ENCODE data around the gene SLC30A2. TPM values are rescaled to one million over a fixed set of nuclear protein-coding genes. Genes with fewer than 3 reads are reported as not detected.

SLC30A2 gene
- polyA plus RNA-seq, 1 experiment: not detected

DNA sequence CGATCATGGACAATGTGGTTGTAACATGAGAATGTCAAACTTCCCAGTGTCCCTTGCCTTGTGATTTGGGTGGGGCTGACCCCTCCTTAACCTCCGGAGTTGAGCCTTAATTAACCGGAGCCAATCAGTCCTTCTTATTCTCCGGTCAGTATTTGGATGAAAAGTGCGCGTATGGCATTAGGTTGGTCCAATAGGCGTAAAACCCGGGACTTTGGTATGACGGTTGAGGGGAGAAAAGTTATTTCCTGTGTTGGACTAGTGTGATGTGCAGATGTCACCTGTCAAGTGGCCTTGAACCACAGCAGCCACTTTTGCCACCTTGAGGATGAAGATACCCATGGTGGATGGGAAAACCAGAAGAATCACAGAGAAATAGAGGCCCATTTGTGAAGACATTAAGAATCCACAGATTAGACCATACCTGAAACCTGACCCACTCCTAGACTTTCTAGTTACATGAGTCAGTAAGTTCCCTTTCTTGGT lies 53.2 kb downstream of the SLC30A2 start:
- TF ChIP-seq CTCF (IDR thresholded peaks at IDR 0.05; ENCODE audit: insufficient read depth, low read depth, low read length): no peak
- no peak overlapping the region for H3K4me3 ChIP-seq (ENCODE audit: low read depth, low read length)
- H3K27me3 ChIP-seq (ENCODE audit: control insufficient read depth, insufficient read depth, low read length): no peaks in the 10 kb centered on the region
- no peak for DNase-seq (ENCODE audit: low read depth)
- 0 out of 2 replicates have a peak, but pooled peaks cover 1% of the 10 kb centered on the region for H3K36me3 ChIP-seq (ENCODE audit: control insufficient read depth, insufficient read depth, low read length)
- ChIA-PET CTCF (interaction anchor here (12.7 kb wide), 1 partner anchor 92 kb away, joined by 308 read pairs; the partner anchor contains the start of gene STMN1), POLR2A (no interaction called here)

GRCh38 chr1:25991937-25992688 lies 53.8 kb downstream of the SLC30A2 start:
- no peak for DNase-seq (ENCODE audit: low read depth)
- Histone ChIP-seq H3K27me3 (ENCODE audit: control insufficient read depth, insufficient read depth, low read length) (no peaks in the 10 kb centered on the region), H3K36me3 (ENCODE audit: control insufficient read depth, insufficient read depth, low read length) (0 out of 2 replicates have a peak, but pooled peaks cover 1% of the 10 kb centered on the region), H3K4me3 (ENCODE audit: low read depth, low read length) (no peak overlapping the region)
- no peak for TF ChIP-seq CTCF (IDR thresholded peaks at IDR 0.05; ENCODE audit: insufficient read depth, low read depth, low read length)
- POLR2A ChIA-PET: no interaction called here
- CTCF ChIA-PET: interaction anchor here (4.2 kb wide), 1 partner anchor 96 kb away, joined by 18 read pairs; no protein-coding TSS in a partner anchor

DNA sequence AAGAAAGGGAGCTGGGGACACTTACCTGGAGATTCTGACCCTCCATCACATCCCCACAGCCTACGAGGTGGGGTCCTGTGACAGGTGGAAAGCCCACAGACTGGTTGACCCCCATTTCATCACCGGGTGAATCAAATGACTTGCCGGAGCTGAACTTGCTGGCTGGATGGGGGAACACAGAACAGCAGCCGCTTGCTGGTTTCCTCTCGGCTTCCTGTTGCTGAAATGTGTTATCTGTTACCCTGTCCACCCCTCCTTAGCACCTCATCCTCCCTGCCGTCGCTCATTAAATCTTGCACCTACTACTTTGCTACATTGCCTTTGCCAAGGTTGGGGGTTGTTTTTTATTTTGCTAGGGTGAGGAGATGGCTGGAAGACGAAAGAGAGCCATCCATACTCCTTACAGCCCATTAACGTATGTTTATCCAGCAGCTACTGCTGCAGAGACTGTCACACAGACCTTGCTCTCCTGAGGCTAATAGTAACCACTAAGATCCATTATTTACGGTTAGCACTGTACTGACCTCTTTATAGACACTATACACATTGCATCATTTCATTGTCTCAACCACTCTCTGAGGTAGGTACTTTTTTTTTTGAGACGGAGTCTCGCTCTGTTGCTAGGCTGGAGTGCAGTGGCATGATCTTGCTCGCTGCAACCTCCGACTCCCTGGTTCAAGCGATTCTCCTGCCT lies 55.1 kb downstream of the SLC30A2 start:
- ChIA-PET CTCF (interaction anchor here (1.1 to 4.2 kb wide), 4 partner anchors 10 to 95 kb away, joined by 3 to 18 read pairs (median 5); no protein-coding TSS in a partner anchor), POLR2A (no interaction called here)
- DNase-seq (ENCODE audit: low read depth): no peak
- peaks cover 1% of the 10 kb centered on the region; the same call in 1 of the 2 replicates for H3K36me3 ChIP-seq (ENCODE audit: control insufficient read depth, insufficient read depth, low read length)
- no peaks in the 10 kb centered on the region for H3K27me3 ChIP-seq (ENCODE audit: control insufficient read depth, insufficient read depth, low read length)
- no peak overlapping the region for H3K4me3 ChIP-seq (ENCODE audit: low read depth, low read length)
- no peak for TF ChIP-seq CTCF (IDR thresholded peaks at IDR 0.05; ENCODE audit: insufficient read depth, low read depth, low read length)

DNA sequence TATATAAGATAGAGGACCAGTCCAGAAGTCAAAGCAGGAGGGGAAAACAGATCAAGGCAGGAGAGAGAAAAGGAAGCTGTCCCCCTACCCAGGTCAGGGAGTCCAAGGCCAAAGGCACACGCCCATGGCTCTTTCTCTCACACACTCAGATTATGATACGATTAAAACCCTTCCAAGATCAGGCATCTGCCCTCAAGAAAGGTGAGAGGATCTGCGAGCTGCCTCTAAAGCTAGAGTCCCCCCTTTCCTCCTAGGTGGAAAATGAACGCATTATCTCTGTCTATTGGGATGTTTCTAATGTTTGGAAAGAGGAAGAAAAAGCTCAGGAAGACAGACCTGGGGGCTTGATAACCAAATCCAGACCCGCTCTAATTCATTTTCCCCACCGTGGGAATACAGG lies 55.7 kb downstream of the SLC30A2 start:
- TF ChIP-seq CTCF (IDR thresholded peaks at IDR 0.05; ENCODE audit: insufficient read depth, low read depth, low read length): no peak
- H3K36me3 ChIP-seq (ENCODE audit: control insufficient read depth, insufficient read depth, low read length): peaks cover 1% of the 10 kb centered on the region; the same call in 1 of the 2 replicates
- CTCF ChIA-PET: interaction anchor here (1.1 to 4.2 kb wide), 4 partner anchors 9 to 95 kb away, joined by 3 to 18 read pairs (median 5); no protein-coding TSS in a partner anchor
- H3K4me3 ChIP-seq (ENCODE audit: low read depth, low read length): no peak overlapping the region
- no peaks in the 10 kb centered on the region for H3K27me3 ChIP-seq (ENCODE audit: control insufficient read depth, insufficient read depth, low read length)
- POLR2A ChIA-PET: no interaction called here
- no peak for DNase-seq (ENCODE audit: low read depth)

Measured in BJ (cell line).